ENCODE measurements around the gene CES1. TPM values are rescaled to one million over a fixed set of nuclear protein-coding genes. Genes with fewer than 3 reads are reported as not detected.
"Not testable (repeated sequence)": the region's sequence is repeated elsewhere in the genome, so short reads cannot be mapped to it uniquely, and the experiment has no call there.

Gene CES1
- total RNA-seq, 1 donor = 0.09 TPM

DNA sequence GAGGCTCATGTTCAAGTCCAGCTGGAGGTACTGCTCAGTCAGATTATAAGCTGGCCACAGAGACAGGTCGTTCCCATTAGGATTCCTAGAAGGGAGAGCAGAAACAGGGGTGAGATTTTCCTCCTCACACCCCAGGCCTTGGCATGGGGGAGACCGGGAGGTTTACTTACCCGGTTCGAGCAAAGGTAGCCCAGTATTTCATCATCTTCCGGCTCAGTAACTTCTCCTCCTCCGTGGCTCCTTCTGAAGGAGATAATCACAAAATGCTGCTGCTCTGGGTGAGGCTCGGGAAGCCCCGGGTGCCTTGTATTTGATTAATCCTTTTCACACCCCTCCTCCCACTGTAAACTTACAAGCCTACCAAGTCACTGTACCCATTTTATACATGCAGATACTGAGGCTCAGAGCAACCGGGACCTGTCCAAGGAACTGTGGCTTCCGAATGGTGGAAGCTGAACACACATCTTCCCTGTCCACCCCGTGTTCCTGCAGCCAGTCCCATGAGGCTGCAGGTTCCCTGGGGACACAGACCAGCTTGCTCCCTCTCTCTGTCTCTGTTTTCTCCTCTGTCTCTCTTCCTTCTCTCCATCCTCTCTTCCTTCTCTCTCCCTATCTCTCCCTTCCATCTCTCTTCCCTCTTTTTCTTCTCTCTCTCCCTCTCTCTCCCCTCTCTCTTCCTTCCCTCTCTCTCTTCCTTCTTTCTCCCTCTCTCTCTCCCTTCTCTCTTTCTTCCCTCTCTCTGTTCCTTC is 13.9 kb upstream of the CES1 start:
- TF ChIP-seq, protein P1, sequence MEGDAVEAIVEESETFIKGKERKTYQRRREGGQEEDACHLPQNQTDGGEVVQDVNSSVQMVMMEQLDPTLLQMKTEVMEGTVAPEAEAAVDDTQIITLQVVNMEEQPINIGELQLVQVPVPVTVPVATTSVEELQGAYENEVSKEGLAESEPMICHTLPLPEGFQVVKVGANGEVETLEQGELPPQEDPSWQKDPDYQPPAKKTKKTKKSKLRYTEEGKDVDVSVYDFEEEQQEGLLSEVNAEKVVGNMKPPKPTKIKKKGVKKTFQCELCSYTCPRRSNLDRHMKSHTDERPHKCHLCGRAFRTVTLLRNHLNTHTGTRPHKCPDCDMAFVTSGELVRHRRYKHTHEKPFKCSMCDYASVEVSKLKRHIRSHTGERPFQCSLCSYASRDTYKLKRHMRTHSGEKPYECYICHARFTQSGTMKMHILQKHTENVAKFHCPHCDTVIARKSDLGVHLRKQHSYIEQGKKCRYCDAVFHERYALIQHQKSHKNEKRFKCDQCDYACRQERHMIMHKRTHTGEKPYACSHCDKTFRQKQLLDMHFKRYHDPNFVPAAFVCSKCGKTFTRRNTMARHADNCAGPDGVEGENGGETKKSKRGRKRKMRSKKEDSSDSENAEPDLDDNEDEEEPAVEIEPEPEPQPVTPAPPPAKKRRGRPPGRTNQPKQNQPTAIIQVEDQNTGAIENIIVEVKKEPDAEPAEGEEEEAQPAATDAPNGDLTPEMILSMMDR (IDR thresholded peaks at IDR 0.05; ENCODE audit: insufficient read depth, low read length) = no peak
- no peak for DNase-seq (ENCODE audit: low read depth)
- no peak overlapping the region for H3K4me3 ChIP-seq (ENCODE audit: low read depth, low read length)

DNA sequence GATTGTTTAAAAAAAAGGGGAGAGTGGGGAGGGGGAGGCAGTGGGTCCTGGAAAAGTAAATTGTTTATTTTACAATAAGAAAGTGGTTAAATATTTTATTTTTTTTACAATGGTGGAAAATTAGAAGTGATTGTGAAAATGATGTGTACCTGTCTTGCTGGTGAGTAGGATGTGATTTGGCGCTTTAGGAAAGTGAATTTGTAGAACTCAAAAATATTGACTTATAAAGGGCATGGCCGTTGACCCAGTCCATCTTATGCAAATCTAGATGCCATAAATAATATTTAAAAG is 10.2 kb upstream of the CES1 start:
- TF ChIP-seq, protein P1 (IDR thresholded peaks at IDR 0.05; ENCODE audit: insufficient read depth, low read length) = no peak
- DNase-seq (ENCODE audit: low read depth) = no peak
- H3K4me3 ChIP-seq (ENCODE audit: low read depth, low read length) = no peak overlapping the region

DNA sequence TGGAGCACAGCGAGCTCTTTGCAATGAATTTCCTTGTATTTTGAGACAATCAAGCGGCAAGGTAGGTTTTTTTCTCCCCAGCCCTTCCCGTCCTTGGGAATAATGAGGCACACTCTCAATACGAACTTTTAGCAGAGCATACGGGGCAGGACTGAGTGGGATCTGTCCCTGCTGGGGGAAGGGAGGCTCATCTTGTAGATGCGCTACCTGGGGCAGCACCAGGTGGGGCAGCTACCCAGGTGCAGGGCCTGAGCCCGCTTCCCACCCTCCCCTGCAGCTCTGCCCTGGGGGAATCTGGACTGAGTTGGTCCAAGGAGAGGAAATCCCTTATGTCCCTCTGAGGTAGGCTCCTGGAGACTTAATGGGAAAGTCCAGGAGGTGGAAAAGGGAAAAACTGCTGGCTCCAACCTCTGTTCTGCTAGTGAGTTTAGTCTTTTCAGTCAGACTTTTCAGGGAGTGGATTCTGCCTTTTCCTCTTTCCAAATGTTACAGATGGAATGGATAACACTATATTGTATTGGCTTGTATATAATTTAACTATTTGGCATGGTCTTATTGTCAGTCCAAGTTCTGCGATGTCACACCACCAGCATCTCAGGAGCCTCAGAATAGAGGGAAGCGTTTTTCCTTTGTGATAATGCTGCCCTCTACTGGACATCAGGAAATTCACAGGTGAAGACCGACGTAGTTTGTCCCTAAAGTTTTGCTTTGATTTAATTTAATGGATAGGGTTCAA is 9.6 kb upstream of the CES1 start:
- no peak overlapping the region for H3K4me3 ChIP-seq (ENCODE audit: low read depth, low read length)

DNA sequence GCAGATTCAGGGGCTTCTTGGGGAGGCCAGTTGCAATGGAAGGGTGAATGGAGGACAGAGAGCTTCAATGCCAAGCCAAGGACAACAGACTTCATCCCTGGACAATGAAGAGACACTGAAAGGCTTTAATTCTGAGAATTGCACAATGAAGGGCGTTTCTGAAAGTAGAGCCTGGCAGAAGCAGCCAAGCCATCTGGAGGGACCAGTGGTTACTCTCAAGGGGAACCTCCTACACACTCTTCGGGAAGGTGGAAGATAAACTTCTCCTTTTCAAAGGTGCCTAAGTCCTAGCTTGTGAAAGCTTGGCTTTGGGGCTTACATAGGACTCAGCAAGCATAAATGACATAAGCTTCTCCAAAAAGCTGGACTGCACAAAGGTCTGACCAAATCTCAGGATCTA is 6.2 kb upstream of the CES1 start:
- no peak for DNase-seq (ENCODE audit: low read depth)
- H3K4me3 ChIP-seq (ENCODE audit: low read depth, low read length) = no peak overlapping the region
- TF ChIP-seq, protein P1 (IDR thresholded peaks at IDR 0.05; ENCODE audit: insufficient read depth, low read length) = no peak

More for the DNA sequence above, 9.6 kb upstream of the CES1 start:
- DNase-seq (ENCODE audit: low read depth) = peak; percentile 61
- TF ChIP-seq, protein P1 (IDR thresholded peaks at IDR 0.05; ENCODE audit: insufficient read depth, low read length) = peak; percentile 76

DNA sequence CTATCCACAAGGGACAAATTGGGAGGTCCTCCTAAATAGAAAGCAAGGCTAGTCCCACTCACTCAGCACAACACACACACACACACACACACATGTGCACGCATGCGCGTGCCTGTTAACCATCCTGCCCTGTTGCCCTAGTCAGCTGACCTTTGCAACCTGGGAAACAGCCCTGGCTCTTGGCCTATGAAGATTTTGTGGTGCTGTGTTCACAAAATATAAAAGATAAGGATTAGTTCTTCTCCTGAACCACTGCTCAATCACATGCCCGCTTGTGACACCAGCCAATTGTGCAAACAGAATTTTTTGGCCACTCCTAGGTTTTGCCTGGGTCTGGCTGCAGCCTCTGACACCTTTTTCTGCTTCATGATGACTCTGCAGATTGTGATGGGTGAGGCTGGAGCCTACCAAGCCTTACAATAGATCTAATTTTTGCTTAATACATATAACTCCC is 3.3 kb upstream of the CES1 start:
- peak; percentile 6 for DNase-seq (ENCODE audit: low read depth)
- H3K4me3 ChIP-seq (ENCODE audit: low read depth, low read length) = no peak overlapping the region
- TF ChIP-seq, protein P1 (IDR thresholded peaks at IDR 0.05; ENCODE audit: insufficient read depth, low read length) = no peak

DNA sequence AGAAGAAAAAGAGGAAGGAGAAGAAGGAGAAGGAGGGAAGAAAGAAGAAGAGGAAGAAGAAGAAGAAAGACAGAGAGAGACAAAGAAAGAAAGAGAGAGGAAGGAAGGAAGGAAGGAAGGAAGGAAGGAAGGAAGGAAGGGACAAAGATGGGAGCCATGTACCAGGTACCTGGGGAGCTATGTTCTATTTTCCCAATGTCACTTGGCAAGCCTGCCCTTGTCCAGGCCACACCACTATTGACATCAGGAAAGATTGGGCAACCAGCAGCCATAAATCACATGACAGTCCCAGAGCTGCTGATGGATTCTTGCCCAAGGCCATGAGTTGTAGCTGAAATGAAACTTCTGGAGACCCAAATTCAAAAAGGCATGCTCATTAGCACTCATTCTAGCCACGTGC is 2.7 kb upstream of the CES1 start:
- TF ChIP-seq, protein P1 (IDR thresholded peaks at IDR 0.05; ENCODE audit: insufficient read depth, low read length) = no peak
- peak; percentile 3 for DNase-seq (ENCODE audit: low read depth)

DNA sequence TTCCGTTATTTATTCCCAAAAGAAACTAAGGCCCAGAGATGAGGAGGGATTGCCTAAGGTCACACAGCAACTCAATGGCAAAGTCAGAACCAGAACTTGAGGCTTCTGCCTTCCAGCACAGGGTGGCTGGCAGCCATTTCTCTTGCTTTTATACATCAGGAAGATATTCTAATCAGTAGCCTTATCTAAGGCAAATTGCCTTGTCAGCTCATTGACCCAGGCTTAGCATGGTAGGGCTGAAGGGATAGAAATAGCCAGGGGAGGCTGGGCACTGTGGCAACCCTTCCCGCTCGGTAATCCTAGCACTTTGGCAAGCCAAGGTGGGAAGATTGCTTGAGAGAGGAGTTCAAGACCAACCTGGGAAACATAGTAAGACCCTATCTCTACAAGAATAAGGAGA is 2.3 kb upstream of the CES1 start:
- not testable (repeated sequence) for DNase-seq (ENCODE audit: low read depth); H3K4me3 ChIP-seq (ENCODE audit: low read depth, low read length)

More for the DNA sequence above, 2.7 kb upstream of the CES1 start:
- no peak overlapping the region for H3K4me3 ChIP-seq (ENCODE audit: low read depth, low read length)
